Transverse colon (tissue), 3 donors: Measurements from ENCODE around the gene NEK4.

ENCODE experiments used
- POLR2A ChIP-seq: fragments of 450-650 bp; IDR thresholded peaks from one replicate; pipeline ENCODE4 v1.6.1; 2016; ENCODE audit warnings: antibody characterized with exemption, mild to moderate bottlenecking, moderate library complexity
- TF ChIP-seq, protein P1 (sequence below), 5 experiments: fragments of 200-600 bp in 3 of 5; fragments of 450-650 bp in 2 of 5; sonication (generic) in 3 of 5; IDR thresholded peaks; 1 replicate in 2 of 5; 2 replicates in 3 of 5; pipeline ENCODE4 v1.5.1; 2016 to 2017; ENCODE audit warnings: antibody characterized with exemption in 5 of 5, inconsistent platforms in 3 of 5, mild to moderate bottlenecking in 2 of 5, moderate library complexity in 1 of 5

DNA sequence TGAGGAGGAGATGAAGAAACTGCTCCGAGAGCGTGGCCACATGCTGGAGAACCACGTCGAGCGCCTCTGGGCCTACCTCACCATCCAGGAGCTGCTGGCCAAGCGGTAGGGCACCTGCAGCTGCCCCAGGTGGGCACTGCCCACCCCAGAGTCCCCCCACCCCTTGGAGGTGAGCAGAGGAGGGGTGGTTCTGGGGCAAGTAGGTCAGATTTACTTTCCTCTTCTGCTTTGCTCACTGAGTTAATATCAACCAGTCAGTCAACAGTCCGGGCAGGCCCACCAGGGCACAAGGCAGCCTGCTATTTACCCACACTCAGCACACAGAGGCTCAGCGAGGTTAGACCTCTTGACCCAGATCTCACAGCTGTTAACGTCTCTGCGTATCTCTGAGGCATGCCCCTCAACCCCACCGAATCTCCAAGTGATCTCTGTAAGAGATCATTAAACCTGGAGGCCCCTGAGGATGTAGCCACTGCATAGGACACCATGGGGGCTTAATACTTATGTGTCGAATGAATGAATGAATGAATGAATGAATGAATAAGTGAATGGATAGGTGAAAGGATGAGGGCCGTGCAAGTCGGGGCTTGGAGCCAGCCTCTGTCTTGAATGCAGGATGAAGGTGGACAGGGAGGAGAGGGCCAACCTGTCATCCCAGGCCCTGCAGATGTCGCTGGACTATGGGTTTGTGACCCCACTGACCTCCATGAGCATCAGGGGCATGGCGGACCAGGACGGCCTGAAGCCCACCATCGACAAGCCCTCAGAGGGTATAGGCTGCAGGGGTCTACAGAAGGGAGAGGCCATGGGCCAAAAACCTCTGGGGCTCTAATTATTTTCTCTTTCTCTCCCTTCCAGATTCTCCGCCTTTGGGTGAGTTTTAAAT, 15.8 kb upstream of the NEK4 start:
- no peak for TF ChIP-seq POLR2A
- TF ChIP-seq, protein P1, sequence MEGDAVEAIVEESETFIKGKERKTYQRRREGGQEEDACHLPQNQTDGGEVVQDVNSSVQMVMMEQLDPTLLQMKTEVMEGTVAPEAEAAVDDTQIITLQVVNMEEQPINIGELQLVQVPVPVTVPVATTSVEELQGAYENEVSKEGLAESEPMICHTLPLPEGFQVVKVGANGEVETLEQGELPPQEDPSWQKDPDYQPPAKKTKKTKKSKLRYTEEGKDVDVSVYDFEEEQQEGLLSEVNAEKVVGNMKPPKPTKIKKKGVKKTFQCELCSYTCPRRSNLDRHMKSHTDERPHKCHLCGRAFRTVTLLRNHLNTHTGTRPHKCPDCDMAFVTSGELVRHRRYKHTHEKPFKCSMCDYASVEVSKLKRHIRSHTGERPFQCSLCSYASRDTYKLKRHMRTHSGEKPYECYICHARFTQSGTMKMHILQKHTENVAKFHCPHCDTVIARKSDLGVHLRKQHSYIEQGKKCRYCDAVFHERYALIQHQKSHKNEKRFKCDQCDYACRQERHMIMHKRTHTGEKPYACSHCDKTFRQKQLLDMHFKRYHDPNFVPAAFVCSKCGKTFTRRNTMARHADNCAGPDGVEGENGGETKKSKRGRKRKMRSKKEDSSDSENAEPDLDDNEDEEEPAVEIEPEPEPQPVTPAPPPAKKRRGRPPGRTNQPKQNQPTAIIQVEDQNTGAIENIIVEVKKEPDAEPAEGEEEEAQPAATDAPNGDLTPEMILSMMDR (IDR thresholded peaks at IDR 0.05): no peak
